Astrocyte of the spinal cord (primary cell): Measurements from ENCODE around the gene IL16.
"Not testable (repeated sequence)": the region's sequence is repeated elsewhere in the genome, so short reads cannot be mapped to it uniquely, and the experiment has no call there.

Source experiments
- DNase-seq: peaks from one replicate; pipeline ENCODE4 v3.0.0; 2011; ENCODE audit warnings: low read depth, low spot score
- H3K4me3 ChIP-seq: 2 replicates; pipeline ENCODE4 v1.5.1; 2011; ENCODE audit warnings: low read depth, mild to moderate bottlenecking, low read length, moderate library complexity
- CTCF ChIP-seq: IDR thresholded peaks from 2 replicates; pipeline ENCODE4 v1.5.1; 2012; ENCODE audit warnings: low read depth, mild to moderate bottlenecking, low read length, inconsistent platforms
- in situ Hi-C: cut with HindIII; loops from 2 replicates; pipeline ENCODE4 v1.10.0; 2017; ENCODE audit warnings: low sequenced_read_pairs

Gene IL16

GRCh38 chr15:81323559-81323943 lies 126.9 kb downstream of the IL16 start:
- peak overlapping the region; percentile 80 for H3K4me3 ChIP-seq
- no peak for TF ChIP-seq CTCF
- no peak for DNase-seq
- in situ Hi-C loops = no loop called here

- peak within 1 kb of the TSS; percentile 80 for H3K4me3 ChIP-seq
- in situ Hi-C loops = no loop called here
- DNase-seq = peak; percentile 97
- no peak for TF ChIP-seq CTCF
These were observed 127.5 kb downstream of the IL16 start, which contains the start of gene STARD5 for GRCh38 chr15:81323944-81324881. STARD5 (minus strand) TSS chr15:81324141; CDS start chr15:81324099, 42 bp downstream.

- TF ChIP-seq CTCF = no peak
- DNase-seq = no peak
- no peak overlapping the region for H3K4me3 ChIP-seq
- in situ Hi-C loops = no loop called here
These were observed 130.0 kb downstream of the IL16 start for GRCh38 chr15:81326466-81327212.

GRCh38 chr15:81327516-81327915 lies 130.8 kb downstream of the IL16 start:
- H3K4me3 ChIP-seq = no peak overlapping the region
- in situ Hi-C loops = no loop called here
- DNase-seq = peak; percentile 91
- TF ChIP-seq CTCF = no peak

- DNase-seq = no peak
- in situ Hi-C loops = no loop called here
- H3K4me3 ChIP-seq = no peak overlapping the region
- no peak for TF ChIP-seq CTCF
These were observed 132.8 kb downstream of the IL16 start for GRCh38 chr15:81329446-81329845.

- no peak for TF ChIP-seq CTCF
- DNase-seq = no peak
- no peak overlapping the region for H3K4me3 ChIP-seq
- in situ Hi-C loops = no loop called here
These were observed 133.8 kb downstream of the IL16 start for GRCh38 chr15:81330366-81331090.

- H3K4me3 ChIP-seq, in situ Hi-C loops, DNase-seq: not testable (repeated sequence)
These were observed 134.5 kb downstream of the IL16 start for GRCh38 chr15:81331141-81331540.
